CD1c-positive myeloid dendritic cell (primary cell): ENCODE measurements around the gene KPTN.

Experiments
- DNase-seq: peaks from one replicate; pipeline ENCODE4 v3.0.0-alpha.2; 2016; ENCODE audit errors: extremely low spot score

The KPTN gene

DNA sequence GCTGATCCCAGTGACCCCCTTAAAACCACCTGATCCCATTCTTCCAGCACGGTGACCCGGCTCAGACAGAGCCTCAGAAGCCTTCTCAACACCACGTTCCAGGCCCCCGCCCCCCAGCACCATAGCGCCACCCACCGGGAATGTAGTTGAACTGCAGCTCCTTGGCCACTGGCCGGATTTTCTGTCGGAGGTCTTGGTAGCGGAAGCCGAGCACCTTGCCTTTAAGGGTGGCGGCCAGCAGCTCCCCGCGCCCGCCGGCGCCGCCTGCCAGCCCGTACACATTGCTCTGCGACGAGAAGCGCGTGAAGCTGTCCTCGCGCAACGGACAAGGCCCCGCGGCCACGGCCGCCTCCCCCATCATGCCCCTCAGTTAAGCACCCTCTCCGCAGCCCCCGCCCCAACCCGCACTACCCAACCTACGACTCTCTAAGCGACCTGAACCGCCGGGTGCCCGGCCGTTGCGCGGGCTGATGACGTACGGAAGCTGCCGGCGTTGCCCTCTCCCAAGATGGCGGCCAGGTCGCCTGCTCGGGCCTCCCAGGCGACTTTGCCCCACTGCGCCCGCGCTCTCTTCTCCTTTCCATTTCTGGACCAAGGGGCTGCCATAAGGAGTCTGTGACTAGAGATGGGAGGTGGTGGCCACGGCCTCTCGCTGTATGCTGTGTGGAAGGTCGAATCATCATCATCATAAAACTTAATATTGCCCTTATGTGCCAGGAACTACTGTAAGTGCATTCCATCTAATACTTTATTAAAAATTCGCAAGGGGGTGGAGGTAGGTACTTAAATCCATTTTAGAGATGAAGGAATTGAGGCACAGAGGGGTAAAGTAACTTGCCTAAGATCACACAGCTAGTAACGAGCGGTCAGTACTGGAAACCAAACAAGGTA is at the start of gene KPTN:
TSS of gene KPTN (minus strand) at position 420 of the 891 bp plus-strand sequence. CDS start at position 361, 59 bp downstream.
- DNase-seq: peak; percentile 94

DNA sequence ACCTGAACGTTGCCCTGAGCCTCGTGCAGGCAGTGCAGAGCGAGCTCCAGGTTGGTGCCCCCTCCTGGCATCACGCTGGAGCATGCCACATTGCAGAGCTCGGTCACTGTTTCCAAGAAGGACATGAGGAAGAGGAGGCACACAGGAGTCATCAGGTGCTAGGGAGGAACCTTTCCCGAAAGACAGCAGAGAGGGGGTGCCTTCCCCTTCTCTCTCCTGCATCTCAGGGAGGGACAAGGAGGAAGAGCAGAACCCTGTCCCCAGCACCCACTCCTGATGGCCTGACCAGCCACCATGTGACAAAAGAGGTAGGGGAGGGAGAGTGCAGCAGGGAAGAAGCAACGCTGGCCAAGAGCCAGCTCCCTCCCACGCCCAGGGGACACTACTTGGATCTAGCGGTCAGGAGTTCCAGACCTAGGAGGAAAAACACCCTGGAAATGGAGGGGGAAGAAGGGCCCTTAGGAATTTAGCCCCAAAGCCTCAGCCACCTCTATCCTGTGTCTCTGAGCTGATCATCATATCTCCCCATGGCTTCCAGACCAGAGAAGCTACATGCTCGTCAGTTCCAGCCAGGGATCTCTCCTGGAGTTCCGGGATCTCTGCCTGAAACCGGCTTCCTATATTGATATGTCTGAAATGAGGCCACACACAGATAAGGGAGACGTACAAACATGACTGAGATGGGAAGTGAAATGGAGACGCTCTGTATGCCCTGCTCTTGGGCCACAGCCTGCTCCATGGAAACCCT is 47.8 kb upstream of the KPTN start:
- peak; percentile 26 for DNase-seq

DNA sequence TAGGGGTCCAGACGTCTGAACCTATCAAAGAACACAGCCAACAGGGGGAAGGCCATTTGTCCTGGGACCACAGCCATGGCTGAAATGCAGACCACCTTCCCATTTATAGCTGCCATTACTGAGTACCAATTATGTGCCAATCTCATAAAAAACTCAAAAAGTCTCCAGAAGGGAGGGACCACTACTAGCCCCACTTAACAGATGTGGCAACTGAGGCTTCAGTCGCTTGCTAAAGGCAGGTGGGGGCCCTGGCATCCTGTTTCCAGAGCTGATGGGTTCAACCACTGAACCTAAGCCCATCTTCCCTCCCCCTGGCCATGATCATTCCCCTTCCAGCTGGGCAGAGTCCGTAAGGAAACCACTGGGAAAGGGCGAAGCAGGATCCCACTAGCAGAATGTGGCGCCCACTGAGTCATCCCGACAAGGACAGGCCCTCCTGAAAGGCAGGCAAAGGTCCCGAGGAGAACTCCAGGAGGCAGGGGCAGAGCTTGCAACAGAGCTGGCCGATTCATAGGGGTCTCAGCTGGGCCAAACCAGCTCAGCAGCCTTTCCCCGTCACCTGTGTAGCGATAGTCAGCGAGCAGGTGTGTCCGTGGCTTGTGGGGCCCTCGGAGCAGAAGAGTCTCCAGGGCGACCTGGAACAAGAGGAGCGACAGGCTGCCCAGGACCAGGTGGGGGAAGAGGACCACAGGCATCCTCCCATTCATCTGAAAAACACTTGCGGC is 45.2 kb upstream of the KPTN start:
- DNase-seq: no peak

DNA sequence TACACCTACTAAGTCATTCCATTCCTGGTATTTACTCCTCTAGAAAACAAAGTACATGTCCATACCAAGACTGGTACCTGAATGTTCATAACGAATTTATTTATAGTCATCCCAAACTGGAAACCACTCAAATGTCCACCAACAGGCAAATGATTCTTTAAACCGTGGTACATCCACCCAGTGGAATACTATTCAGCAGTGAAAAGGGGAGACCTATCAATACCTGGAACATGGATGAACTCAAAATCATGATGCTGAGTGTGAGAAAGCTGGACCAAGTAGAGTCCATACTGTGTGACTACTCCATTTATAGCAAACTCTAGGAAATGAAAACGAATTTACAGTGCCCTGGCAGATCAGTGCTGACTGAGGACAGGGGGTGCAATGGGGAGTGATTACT is 42.8 kb upstream of the KPTN start:
- no peak for DNase-seq

DNA sequence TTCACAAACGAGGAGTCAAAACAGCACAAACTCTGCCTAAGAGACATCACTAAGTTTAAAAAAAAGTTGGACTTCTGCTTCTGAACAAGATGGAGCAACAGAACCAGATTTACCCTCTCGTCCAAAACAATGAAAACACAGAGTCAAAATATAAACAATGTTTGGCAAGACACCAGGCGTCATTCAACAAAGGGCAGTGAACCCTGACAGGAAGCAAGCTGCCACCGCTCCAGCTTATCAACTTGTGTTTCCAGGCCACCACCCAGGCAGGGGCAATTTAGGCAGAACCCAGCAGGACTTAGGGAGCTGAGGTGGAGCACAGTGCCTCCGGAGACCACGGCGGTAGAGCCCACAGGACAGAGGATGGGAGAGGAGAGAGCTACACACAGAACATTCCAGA is 39.5 kb upstream of the KPTN start:
- DNase-seq: no peak

DNA sequence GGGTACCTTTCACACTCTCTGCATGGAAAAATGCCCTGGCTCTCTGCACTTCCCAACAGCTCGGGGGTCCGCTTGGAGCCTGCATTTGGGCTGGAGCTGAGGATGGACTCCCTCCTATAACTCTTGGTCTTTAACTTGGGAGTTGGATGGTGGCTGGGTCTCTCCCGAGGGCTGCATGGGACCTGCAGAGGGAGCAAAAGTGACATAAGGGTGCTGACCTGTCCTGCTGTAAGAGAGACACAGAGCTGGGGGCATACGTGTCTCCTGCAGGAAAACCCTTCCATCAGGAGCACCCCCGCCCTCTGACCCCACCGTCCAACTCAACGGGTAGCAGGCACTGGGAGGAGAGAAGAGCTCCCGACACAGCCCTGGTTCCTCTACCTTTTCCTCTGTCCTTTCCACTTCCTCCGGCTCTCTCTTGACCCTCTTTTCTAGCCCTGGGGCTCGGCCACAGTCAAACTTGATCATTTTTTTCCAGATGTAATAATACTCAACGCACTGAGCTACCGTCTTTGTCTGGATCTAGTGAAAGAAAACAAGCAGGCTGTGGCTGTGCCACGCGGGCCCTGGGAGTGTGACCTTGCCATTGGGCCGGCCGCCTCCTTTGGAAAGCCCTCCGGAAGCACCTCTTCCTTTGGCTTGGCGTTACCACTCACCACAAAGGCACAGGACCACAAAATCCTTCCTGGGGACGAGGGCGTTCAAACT is 37.6 kb upstream of the KPTN start:
- no peak for DNase-seq

DNA sequence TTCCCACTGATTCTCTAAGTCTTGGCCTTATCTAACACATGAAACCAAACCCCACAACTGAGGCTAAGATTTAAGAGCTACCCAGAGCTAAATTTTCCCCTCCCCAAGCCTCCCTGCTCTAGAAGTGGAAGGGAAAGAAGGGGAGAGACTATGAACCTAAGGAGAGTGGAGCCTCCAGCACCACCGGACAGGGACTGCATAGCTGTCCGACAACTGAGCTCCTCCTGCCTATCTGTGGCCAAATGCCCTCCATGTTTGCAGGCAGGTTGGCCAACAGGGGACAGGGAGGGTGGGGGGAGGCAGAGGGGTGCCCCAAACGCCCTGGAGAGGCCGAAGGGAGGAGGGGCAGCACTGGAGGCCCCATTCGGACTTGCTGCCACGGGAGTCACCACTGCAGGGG is 36.8 kb upstream of the KPTN start:
- no peak for DNase-seq

DNA sequence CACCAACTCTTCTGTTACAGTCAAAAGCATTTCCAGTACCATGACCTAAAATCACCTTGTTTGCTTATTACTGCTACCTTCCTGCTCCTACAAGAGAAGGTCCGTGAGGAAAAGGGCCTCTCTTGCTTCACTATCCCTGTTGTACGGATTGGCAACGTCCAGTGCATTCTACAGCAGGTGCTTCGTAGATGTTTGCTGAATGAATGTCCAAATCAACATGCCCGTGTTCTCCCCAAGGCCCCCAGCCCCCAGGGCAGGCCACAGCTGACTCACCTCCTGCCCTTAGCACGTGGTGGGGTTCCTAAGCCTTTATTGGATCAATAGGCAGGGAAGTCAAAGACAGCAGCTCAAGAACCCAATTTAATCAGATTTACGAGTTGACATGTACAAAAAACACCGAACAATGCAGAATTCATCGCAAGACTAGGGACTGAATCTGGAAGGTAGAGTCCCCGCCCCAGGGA is 36.4 kb upstream of the KPTN start:
- DNase-seq: no peak

DNA sequence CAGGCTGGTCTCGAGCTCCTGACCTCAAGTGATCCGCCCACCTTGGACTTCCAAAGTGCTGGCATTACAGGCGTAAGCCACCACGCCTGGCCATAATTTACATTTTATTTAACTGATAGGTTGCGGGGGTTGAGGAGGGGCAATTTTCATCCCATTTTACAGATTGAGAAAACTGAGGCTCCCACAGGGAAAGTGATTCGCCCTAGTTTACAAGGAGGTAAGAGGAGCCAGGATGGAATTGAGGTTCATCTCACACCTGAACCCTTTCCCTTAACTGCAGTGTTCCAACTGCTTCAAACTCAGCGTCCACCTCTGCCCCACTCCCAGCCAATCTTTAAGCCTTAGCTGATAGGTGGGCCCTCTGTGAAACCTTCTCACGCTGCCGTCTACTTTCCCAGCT is 34.8 kb upstream of the KPTN start:
- no peak for DNase-seq

DNA sequence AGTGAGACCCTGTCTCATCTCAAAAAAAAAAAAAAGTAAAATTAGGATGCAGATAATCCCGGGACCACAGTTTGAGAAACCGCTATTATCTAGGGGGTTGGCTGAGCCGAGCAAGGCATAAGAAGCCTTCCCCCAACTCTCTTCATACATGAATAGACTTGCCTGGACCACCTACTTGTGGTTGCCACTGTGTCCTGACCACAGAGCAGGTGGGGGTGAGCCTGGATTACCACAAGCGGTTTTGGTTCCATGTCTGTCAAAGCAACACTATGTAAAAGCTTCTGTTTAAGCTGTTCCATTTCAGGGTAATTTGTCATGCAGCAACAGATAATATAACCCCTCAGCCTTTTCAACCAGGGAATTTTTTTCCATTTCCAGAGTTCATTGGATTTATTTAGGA is 34.1 kb upstream of the KPTN start:
- DNase-seq: peak; percentile 34

DNA sequence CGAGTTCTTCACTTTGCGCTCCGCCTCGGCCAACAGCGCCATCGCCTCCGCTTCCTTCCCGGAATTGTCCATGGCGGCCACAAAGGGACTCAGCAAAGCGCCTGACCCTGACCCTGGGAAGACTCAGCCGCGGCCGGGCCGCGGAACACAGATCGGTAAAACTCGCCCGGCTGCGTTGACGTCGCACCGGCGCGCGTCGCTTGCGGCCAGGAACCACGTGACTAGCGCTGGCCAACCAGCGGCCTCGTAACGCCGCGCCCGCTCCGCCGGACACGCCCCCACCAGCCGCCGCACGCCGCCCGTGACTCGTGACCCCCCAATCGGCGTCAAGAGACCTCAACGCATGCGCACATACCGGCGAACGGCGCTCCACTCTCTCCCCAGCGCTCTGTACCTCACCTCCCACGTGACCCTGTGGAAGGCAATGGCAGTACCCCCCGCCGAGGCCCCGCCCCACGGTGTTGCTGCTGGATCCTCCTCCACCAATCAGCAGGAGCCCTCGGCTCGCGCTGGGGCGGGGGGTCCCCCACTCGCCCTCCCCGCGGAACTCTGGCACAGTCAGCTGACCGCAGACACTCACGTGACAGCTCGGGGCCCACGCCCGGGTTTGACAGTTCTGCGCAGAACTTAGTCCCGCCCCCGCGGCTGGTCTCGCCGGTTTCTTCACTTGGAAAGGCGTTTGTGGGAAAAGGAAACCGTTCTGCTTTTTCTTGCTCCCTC is 31.0 kb upstream of the KPTN start, which contains the start of gene NAPA:
TSS of gene NAPA (minus strand) at position 195 of the 720 bp plus-strand sequence. CDS start at position 72, 123 bp downstream.
- DNase-seq: peak; percentile 100

DNA sequence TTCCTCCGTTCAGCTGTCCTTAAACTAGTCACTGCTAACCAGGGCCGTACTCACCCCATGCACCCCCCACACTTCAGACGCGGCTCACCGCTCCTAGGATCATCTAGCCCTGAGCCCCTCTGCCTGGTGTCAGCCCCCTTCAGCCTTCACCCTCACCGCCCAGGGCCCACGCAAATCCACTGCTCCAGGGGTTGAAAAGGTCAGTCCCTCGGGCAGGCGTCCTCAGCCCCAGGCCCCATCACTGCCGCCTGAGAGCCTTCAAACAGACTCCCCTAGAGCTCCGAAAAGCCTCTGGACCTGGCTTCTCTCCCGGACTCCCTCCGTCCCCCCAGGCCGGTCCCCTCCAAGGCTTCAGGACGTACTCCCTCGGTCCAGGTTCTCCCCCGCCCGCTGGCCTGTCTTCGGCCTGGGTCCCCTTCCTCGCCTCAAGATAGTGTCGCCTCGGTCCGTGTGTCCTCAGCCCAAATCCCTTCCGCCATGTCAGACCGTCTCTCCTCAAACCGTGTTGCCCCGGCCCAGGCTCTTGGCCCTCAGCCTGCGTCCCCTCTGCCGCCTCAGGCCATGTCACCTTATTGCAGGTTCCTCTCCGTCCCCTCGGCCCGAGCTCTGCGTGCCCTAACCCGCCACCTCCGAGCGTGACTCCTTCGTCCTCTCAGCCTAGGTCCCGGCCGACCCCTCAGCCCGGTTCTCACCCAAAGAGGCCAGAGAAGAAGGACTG is 30.3 kb upstream of the KPTN start:
- no peak for DNase-seq

DNA sequence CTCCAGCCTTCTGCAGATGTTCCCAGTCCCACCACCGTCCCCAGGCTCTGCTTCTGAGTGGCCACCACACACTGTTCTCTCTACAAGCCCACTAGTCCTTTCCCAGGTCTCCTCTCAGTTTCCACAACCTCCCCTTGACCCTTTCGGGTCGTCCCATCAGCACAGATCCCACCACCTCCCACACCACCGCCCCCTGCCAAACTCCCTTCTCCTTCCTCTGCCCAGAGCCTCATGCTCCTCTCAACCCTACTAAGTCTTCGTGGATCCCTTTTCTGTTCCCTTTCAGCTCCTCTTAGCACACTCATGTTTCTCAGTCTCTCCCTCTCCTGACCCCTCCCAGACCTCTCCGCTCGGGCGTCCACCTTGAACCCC is 28.9 kb upstream of the KPTN start:
- DNase-seq: peak; percentile 31

DNA sequence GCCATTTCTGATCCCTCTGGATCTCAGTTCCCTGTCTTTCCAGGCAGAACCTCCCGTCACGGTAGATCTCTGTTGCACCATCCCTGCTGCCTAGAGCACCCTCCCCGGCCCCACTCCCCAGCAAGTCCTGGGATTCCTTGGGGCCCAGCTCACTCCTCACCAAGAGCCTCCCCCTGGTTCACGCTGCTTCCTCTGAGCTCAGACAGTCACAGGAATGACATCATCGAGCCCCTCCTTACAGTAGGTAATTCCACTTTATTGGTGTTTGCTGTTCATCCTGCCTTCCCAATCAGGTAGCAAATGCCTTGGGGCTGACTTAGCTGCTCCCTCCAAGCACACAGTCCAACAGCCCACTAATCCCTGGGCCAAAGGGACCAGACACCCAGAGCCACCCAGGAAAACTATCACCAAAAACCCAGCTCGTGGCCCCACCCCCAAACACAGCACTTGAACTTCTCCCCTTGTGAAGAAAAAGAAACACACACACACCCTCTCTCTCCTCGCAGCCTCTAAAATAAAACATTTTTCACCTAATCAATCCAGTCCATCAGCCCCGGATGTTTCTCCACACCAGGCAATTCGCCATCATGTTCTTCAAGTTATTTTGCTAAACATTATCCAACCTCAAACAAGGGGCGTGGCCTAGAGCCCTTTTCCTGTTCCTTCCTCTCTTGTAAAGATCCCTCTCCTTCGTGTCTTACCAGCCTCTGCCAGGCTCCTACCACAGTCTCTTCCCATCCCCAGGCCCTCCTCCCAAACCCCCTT is 28.3 kb upstream of the KPTN start:
- DNase-seq: peak; percentile 19

DNA sequence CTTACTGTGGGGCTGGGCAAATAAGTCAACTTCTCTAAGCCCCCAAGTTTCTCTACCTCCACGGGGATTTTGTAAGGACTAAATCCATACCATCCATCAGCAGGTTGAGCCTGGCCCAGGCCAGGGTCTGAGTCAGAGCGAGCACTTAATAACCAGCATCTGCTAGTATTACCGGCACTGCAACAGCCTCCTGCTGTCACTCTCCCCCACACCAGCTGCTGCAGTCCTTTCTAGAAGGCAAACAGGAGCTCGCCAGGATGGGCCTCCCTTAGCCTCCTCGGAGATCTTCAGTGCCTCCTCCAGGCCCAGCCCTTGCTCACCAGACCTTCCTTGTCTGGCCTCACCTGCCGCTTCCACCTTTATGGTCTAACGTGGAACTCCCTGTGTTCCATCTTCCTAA is 27.7 kb upstream of the KPTN start:
- no peak for DNase-seq

DNA sequence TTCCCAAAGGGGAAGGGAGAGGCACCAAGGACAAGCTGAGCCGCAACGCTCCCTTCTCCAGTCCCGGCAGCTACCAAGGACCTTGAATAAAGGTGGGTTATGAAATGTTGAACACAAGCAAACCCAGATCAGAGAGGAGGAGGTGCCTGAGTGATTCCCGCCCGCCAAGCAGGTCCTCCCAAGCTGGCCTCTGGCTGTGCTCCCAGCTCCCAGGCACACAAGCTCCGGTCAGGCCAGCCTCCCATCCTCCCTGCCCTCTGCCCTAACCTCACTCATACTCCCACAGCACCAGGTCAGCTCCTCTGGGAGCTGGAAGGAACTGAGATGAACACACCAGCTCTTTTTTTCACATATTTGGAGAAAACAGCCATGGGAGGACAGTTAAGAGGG is 27.1 kb upstream of the KPTN start:
- no peak for DNase-seq

DNA sequence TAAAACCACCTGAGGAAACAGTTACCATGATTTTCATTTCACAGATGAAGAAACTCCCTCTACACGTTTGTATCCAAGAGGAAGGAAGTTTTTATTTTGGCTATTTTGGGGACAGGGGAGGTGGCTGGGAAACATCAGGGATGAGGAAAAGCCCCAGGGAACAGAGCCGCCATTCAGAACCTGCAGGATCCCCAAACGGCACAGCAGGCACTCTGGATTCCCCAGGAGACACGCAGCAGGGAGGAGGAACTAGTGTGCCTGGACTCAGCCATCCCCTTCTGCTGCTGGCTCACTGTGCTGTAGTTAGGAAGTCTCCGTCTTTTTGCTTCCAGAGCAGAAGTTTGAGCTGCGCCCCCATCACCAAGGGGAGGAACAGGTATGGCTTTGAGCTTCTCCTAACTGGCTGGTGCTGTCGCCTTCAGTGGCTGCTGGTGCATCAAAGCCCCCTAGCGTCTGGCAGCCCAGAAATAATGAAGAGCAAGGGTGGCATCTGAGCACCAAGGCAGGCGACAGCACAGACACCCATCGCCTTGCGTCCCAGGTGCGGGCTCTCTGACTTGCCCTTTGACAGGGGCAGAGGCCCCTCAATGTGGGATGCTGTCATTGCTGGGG is 26.6 kb upstream of the KPTN start:
- DNase-seq: no peak

DNA sequence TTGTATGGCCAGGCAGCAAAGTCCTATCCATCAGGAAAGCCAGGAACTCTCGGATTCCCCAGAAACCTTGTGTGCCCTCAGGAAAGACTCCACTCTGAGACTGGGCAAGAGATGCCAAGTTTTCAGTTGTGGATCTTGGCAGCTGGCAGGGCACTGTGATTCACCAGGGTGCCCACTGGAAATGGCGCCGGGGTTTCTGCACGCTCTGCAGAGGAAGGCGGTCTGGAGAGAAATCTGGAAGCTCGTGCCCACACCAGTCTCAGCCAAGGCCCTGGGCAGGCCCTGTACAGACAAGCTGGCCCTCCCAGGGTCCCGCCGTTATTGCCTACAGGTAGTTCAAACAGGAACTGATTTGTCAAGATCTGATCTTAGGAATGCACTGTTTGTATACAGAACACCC is 26.0 kb upstream of the KPTN start:
- no peak for DNase-seq
